HepG2 (cell line): ENCODE measurements around the gene NRDC. TPM values are rescaled to one million over a fixed set of nuclear protein-coding genes. Genes with fewer than 3 reads are reported as not detected.

ENCODE experiments used
- AGO1 ChIP-seq: fragments of 200-400 bp; formaldehyde crosslinking; IDR thresholded peaks from 2 replicates; pipeline ENCODE4 v1.6.1; 2017; ENCODE audit warnings: mild to moderate bottlenecking, low read depth, low read length, moderate library complexity; ENCODE audit not compliant: poor library complexity, severe bottlenecking
- CREB3 ChIP-seq: sonication (generic); formaldehyde crosslinking; IDR thresholded peaks from 2 replicates; pipeline ENCODE4 v1.5.0; 2020; ENCODE audit warnings: missing genetic modification reagents
- GATAD2A ChIP-seq: IDR thresholded peaks from 2 replicates; pipeline ENCODE4 v1.6.1; 2016
- HNF1A ChIP-seq, 2 experiments: sonication (generic) in 1 of 2; formaldehyde crosslinking in 1 of 2; IDR thresholded peaks; 2 replicates each; pipeline versions ENCODE4 v1.4.0 to v1.6.1; 2016 to 2020; ENCODE audit warnings: borderline replicate concordance in 1 of 2, low read depth in 1 of 2, mild to moderate bottlenecking in 1 of 2, missing genetic modification reagents in 1 of 2
- HNRNPH1 ChIP-seq: fragments of 200-400 bp; formaldehyde crosslinking; optimal IDR thresholded peaks from 2 replicates; pipeline ENCODE3; 2017; ENCODE audit warnings: mild to moderate bottlenecking, low read depth, low read length
- HOXA3 ChIP-seq: sonication (generic); formaldehyde crosslinking; IDR thresholded peaks from 2 replicates; pipeline ENCODE4 v1.5.0; 2020; ENCODE audit warnings: missing genetic modification reagents
- KAT8 ChIP-seq: IDR thresholded peaks from 2 replicates; pipeline ENCODE4 v1.6.1; 2016; ENCODE audit warnings: missing genetic modification reagents, missing compliant biosample characterization
- PLSCR1 ChIP-seq: sonication (generic); formaldehyde crosslinking; IDR thresholded peaks from 2 replicates; pipeline ENCODE4 v1.5.0; 2020; ENCODE audit warnings: missing genetic modification reagents, mild to moderate bottlenecking, borderline replicate concordance
- PPARG ChIP-seq: conservative IDR thresholded peaks from 2 replicates; pipeline ENCODE4 v1.6.1; 2016; ENCODE audit warnings: missing biosample characterization, missing genetic modification reagents
- TCF12 ChIP-seq, 2 experiments: fragments of 450-650 bp in 1 of 2; sonication (generic) in 1 of 2; formaldehyde crosslinking in 1 of 2; IDR thresholded peaks; 2 replicates each; pipeline versions ENCODE4 v1.6.1 to v1.8.0; 2017 to 2022; ENCODE audit warnings: antibody characterized with exemption in 1 of 2, mild to moderate bottlenecking in 1 of 2, missing genetic modification reagents in 1 of 2, moderate library complexity in 1 of 2
- TOPORS ChIP-seq: sonication (generic); formaldehyde crosslinking; IDR thresholded peaks from 2 replicates; pipeline ENCODE4 v1.8.0; 2023; ENCODE audit warnings: mild to moderate bottlenecking, missing genetic modification reagents
- U2AF1 ChIP-seq: fragments of 200-400 bp; formaldehyde crosslinking; optimal IDR thresholded peaks from 2 replicates; pipeline ENCODE3; 2017; ENCODE audit warnings: mild to moderate bottlenecking, low read depth, low read length
- ZFY ChIP-seq: sonication (generic); formaldehyde crosslinking; IDR thresholded peaks from 2 replicates; pipeline ENCODE4 v1.4.0; 2020; ENCODE audit warnings: missing genetic modification reagents
- ZNF232 ChIP-seq: sonication (generic); formaldehyde crosslinking; IDR thresholded peaks from 2 replicates; pipeline ENCODE4 v1.4.0; 2020; ENCODE audit warnings: missing genetic modification reagents, borderline replicate concordance
- ZNF33A ChIP-seq: sonication (generic); formaldehyde crosslinking; IDR thresholded peaks from 2 replicates; pipeline ENCODE4 v1.5.1; 2020; ENCODE audit warnings: missing genetic modification reagents, mild to moderate bottlenecking, moderate library complexity, borderline replicate concordance
- ZNF468 ChIP-seq: sonication (generic); formaldehyde crosslinking; IDR thresholded peaks from 2 replicates; pipeline ENCODE4 v1.8.0; 2022; ENCODE audit warnings: mild to moderate bottlenecking, moderate library complexity, missing genetic modification reagents
- ZNF710 ChIP-seq: sonication (generic); formaldehyde crosslinking; IDR thresholded peaks from 2 replicates; pipeline ENCODE4 v1.5.0; 2020; ENCODE audit warnings: mild to moderate bottlenecking, missing genetic modification reagents, borderline replicate concordance
- ZNF780A ChIP-seq: sonication (generic); formaldehyde crosslinking; IDR thresholded peaks from 2 replicates; pipeline ENCODE4 v1.8.0; 2022; ENCODE audit warnings: mild to moderate bottlenecking, missing genetic modification reagents, moderate library complexity
- polyA plus RNA-seq, 8 experiments: library from polyadenylated mRNA; depleted of rRNA in 3 of 8; stranded (reverse) in 7 of 8; unstranded in 1 of 8; fragments of >200 nt; fragmentation: Illumina TruSeq in 4 of 8; extraction: Trizol in 4 of 8; gene quantifications; 2 replicates each; pipeline versions ENCODE4 v1.2.1 to v1.2.3, GENCODE V29; 2011 to 2016; ENCODE audit warnings: low read depth in 4 of 8, missing spikeins in 1 of 8, mixed read lengths in 1 of 8; ENCODE audit not compliant: insufficient read depth in 1 of 8
- total RNA-seq, 5 experiments: library from RNA; depleted of rRNA; stranded (reverse); fragments of >200 nt; fragmentation: Illumina TruSeq; extraction: Trizol; gene quantifications; 2 replicates each; pipeline ENCODE4 v1.2.3, GENCODE V29; 2016; ENCODE audit warnings: low read depth in 1 of 5

The NRDC gene
- total and polyA plus RNA-seq, 2 of the 13 experiments (the other 11 are each of a cell fraction or from before 2014, with no cell fraction given): 57.6 to 64.9 TPM

- peak; percentile 7; the same call in 1 of the 2 replicates for TF ChIP-seq ZNF710 (CRISPR knock-in tag)
- TF ChIP-seq HNF1A (IDR thresholded peaks at IDR 0.05; ENCODE audit: low read depth): 0 out of 2 replicates have a peak, but pooled peaks have one; percentile 15
- TF ChIP-seq HNF1A (CRISPR knock-in tag; IDR thresholded peaks at IDR 0.05; ENCODE audit: borderline replicate concordance): peak; percentile 40; the same call in 1 of the 2 replicates
- TF ChIP-seq ZNF780A: peak; percentile 42; the same call in 1 of the 2 replicates
- TF ChIP-seq TOPORS (CRISPR knock-in tag): 0 out of 2 replicates have a peak, but pooled peaks have one; percentile 67
- peak; percentile 31 for TF ChIP-seq HNRNPH1
- TF ChIP-seq GATAD2A (CRISPR knock-in tag): no peak; the same call in 1 of the 2 replicates
- TF ChIP-seq ZNF33A (CRISPR knock-in tag): no peak
- TF ChIP-seq HOXA3 (CRISPR knock-in tag): peak; percentile 85
- TF ChIP-seq CREB3: no peak
- peak; percentile 92 for TF ChIP-seq ZFY (CRISPR knock-in tag)
- TF ChIP-seq ZNF232 (CRISPR knock-in tag): no peak
- TF ChIP-seq AGO1: peak; percentile 70
- peak; percentile 96 for TF ChIP-seq KAT8
- TF ChIP-seq TCF12 (IDR thresholded peaks at IDR 0.05): no peak
- TF ChIP-seq TCF12 (CRISPR knock-in tag; IDR thresholded peaks at IDR 0.05): no peak; the same call in 1 of the 2 replicates
- no peak for TF ChIP-seq U2AF1
- TF ChIP-seq PLSCR1 (CRISPR knock-in tag): no peak
- TF ChIP-seq PPARG (CRISPR knock-in tag): 0 out of 2 replicates have a peak, but pooled peaks have one; percentile 15
- TF ChIP-seq ZNF468: no peak
Observed at GRCh38 chr1:51878616-51879336, at the start of gene NRDC (continued).
